SK-N-SH (cell line): ENCODE measurements around the gene TAS2R46. TPM values are rescaled to one million over a fixed set of nuclear protein-coding genes. Genes with fewer than 3 reads are reported as not detected.

Source experiments
- CTCF ChIA-PET: fragments of 300-600, 350-600 bp; formaldehyde crosslinking; extraction: SDS; loops from one replicate; lab custom pipeline; 2021; lab: Yijun Ruan, JAX
- POLR2A ChIA-PET: fragments of 350-600 bp; sonication (Branson Sonifier 250); formaldehyde crosslinking; extraction: SDS; loops from one replicate; lab custom pipeline; 2020; ENCODE audit warnings: antibody characterized with exemption, inconsistent platforms; lab: Yijun Ruan, JAX
- DNase-seq: peaks from one replicate; pipeline ENCODE4 v3.0.0; 2012
- H2AFZ ChIP-seq: fragments of 200-600 bp; sonication (generic); 2 replicates; pipeline ENCODE4 v1.8.1; 2016; ENCODE audit warnings: antibody characterized with exemption, mild to moderate bottlenecking, low read depth
- H3F3A ChIP-seq: fragments of 200-600 bp; sonication (generic); replicated peaks from 2 replicates; pipeline ENCODE3; 2016; ENCODE audit warnings: antibody characterized with exemption, mild to moderate bottlenecking; ENCODE audit not compliant: insufficient read depth
- H3K27ac ChIP-seq, 2 experiments: fragments of 200-500 bp in 1 of 2; fragments of 200-600 bp in 1 of 2; sonication (Bioruptor generic) in 1 of 2; sonication (generic), shearing (Covaris generic) in 1 of 2; 2 replicates each; pipeline versions ENCODE4 v1.5.1 to v1.6.1; 2014 to 2016; ENCODE audit warnings: low read depth in 2 of 2, inconsistent platforms in 1 of 2, low read length in 1 of 2, mild to moderate bottlenecking in 1 of 2, mixed read lengths in 1 of 2
- H3K27me3 ChIP-seq: fragments of 200-600 bp; sonication (generic), shearing (Covaris generic); 2 replicates; pipeline ENCODE4 v1.6.1; 2016; ENCODE audit warnings: mixed run types; ENCODE audit not compliant: insufficient read depth
- H3K36me3 ChIP-seq, 2 experiments: fragments of 200-500 bp in 1 of 2; fragments of 200-600 bp in 1 of 2; sonication (Bioruptor generic) in 1 of 2; sonication (generic) in 1 of 2; replicated peaks in 1 of 2; 2 replicates each; pipeline versions ENCODE3 to v1.5.1; 2014 to 2016; ENCODE audit warnings: low read length in 1 of 2, mild to moderate bottlenecking in 1 of 2; ENCODE audit not compliant: insufficient read depth in 2 of 2, control insufficient read depth in 1 of 2
- H3K4me1 ChIP-seq, 2 experiments: fragments of 200-500 bp in 1 of 2; fragments of 200-600 bp in 1 of 2; sonication (Bioruptor generic) in 1 of 2; sonication (generic), shearing (Covaris generic) in 1 of 2; 2 replicates each; pipeline versions ENCODE4 v1.5.1 to v1.6.1; 2014 to 2016; ENCODE audit warnings: low read depth in 1 of 2, low read length in 1 of 2, mixed run types in 1 of 2; ENCODE audit not compliant: insufficient read depth in 2 of 2, control insufficient read depth in 1 of 2
- H3K4me2 ChIP-seq: fragments of 200-600 bp; sonication (generic), shearing (Covaris generic); 2 replicates; pipeline ENCODE4 v1.6.1; 2017; ENCODE audit warnings: mixed run types
- H3K4me3 ChIP-seq, 2 experiments: fragments of 200-500 bp in 1 of 2; fragments of 200-600 bp in 1 of 2; sonication (Bioruptor generic) in 1 of 2; sonication (generic), shearing (Covaris generic) in 1 of 2; 2 replicates each; pipeline versions ENCODE4 v1.5.1 to v1.8.1; 2014 to 2016; ENCODE audit warnings: low read depth in 2 of 2, inconsistent platforms in 1 of 2, low read length in 1 of 2, mild to moderate bottlenecking in 1 of 2, mixed read lengths in 1 of 2, moderate library complexity in 1 of 2
- H3K79me2 ChIP-seq: fragments of 200-600 bp; sonication (generic); 2 replicates; pipeline ENCODE4 v1.8.1; 2017; ENCODE audit warnings: mild to moderate bottlenecking; ENCODE audit not compliant: insufficient read depth
- H3K9ac ChIP-seq: fragments of 200-600 bp; sonication (generic); 2 replicates; pipeline ENCODE4 v1.6.1; 2017; ENCODE audit warnings: mixed run types
- H3K9me2 ChIP-seq: fragments of 200-600 bp; sonication (generic); 2 replicates; pipeline ENCODE4 v1.6.1; 2017; ENCODE audit warnings: mixed run types
- H3K9me3 ChIP-seq: fragments of 200-600 bp; sonication (generic); 2 replicates; pipeline ENCODE4 v1.6.1; 2017; ENCODE audit warnings: mixed run types, mild to moderate bottlenecking, moderate library complexity
- H4K20me1 ChIP-seq: fragments of 200-600 bp; sonication (generic); 2 replicates; pipeline ENCODE4 v1.6.1; 2017; ENCODE audit warnings: mild to moderate bottlenecking, mixed run types; ENCODE audit not compliant: insufficient read depth
- CHD2 ChIP-seq: fragments of 150-350 bp; IDR thresholded peaks from 2 replicates; pipeline ENCODE4 v1.6.1; 2018; ENCODE audit warnings: low read length; ENCODE audit not compliant: partially characterized antibody
- ELF1 ChIP-seq: IDR thresholded peaks from 2 replicates; pipeline ENCODE4 v1.4.0; 2012
- EP300 ChIP-seq, 2 experiments: IDR thresholded peaks; 2 replicates each; pipeline versions ENCODE4 v1.4.0 to v1.6.1; 2012; ENCODE audit warnings: borderline replicate concordance in 1 of 2, low read depth in 1 of 2, low read length in 1 of 2
- EZH2phosphoT487 ChIP-seq: fragments of 200-600 bp; sonication (generic); IDR thresholded peaks from 2 replicates; pipeline ENCODE4 v1.6.1; 2017; ENCODE audit warnings: low read depth, mixed run types, mild to moderate bottlenecking, antibody characterized with exemption, moderate library complexity, borderline replicate concordance
- FOXJ3 ChIP-seq: sonication (generic); formaldehyde crosslinking; IDR thresholded peaks from 2 replicates; pipeline ENCODE4 v1.5.1; 2020; ENCODE audit warnings: mild to moderate bottlenecking, missing genetic modification reagents
- GATA2 ChIP-seq: sonication (generic); formaldehyde crosslinking; IDR thresholded peaks from 2 replicates; pipeline ENCODE4 v1.5.0; 2020; ENCODE audit warnings: mild to moderate bottlenecking, missing genetic modification reagents
- JUND ChIP-seq: IDR thresholded peaks from 2 replicates; pipeline ENCODE4 v1.4.0; 2012
- NRF1 ChIP-seq: IDR thresholded peaks from 2 replicates; pipeline ENCODE4 v1.6.1; 2012; ENCODE audit warnings: low read depth, mild to moderate bottlenecking, low read length
- RAD21 ChIP-seq: IDR thresholded peaks from 2 replicates; pipeline ENCODE4 v1.6.1; 2012; ENCODE audit warnings: mild to moderate bottlenecking, low read length
- RXRA ChIP-seq: IDR thresholded peaks from 2 replicates; pipeline ENCODE4 v1.4.0; 2012; ENCODE audit warnings: low read depth, mild to moderate bottlenecking, borderline replicate concordance
- SIN3A ChIP-seq: IDR thresholded peaks from 2 replicates; pipeline ENCODE4 v1.6.1; 2012; ENCODE audit warnings: low read depth, mild to moderate bottlenecking, low read length, moderate library complexity, borderline replicate concordance
- SMC3 ChIP-seq: IDR thresholded peaks from 2 replicates; pipeline ENCODE4 v1.6.1; 2012; ENCODE audit warnings: low read depth, low read length, improper control_type of control experiment
- TEAD4 ChIP-seq: IDR thresholded peaks from 2 replicates; pipeline ENCODE4 v1.4.0; 2012; ENCODE audit warnings: mild to moderate bottlenecking, borderline replicate concordance; ENCODE audit not compliant: insufficient read depth
- YY1 ChIP-seq: IDR thresholded peaks from 2 replicates; pipeline ENCODE4 v1.4.0; 2012; ENCODE audit warnings: low read depth, mild to moderate bottlenecking
- WGBS: methylation state at CpG from one replicate; pipeline ENCODE4 v1.1.6; 2017; ENCODE audit warnings: low lambda C conversion rate; 5-methylcytosine and 5-hydroxymethylcytosine counted together
- polyA plus RNA-seq, 3 experiments: library from polyadenylated mRNA; depleted of rRNA; stranded (reverse); fragments of >200 nt; gene quantifications; 2 replicates each; pipeline ENCODE4 v1.2.3, GENCODE V29; 2012
- TF ChIP-seq, protein P1 (sequence below): IDR thresholded peaks from 2 replicates; pipeline ENCODE4 v1.6.1; 2012; ENCODE audit warnings: mild to moderate bottlenecking, low read depth, low read length, moderate library complexity

The TAS2R46 gene
- polyA plus RNA-seq, 1 of the 3 experiments (the other 2 are of a cell fraction): 0.07 TPM

DNA sequence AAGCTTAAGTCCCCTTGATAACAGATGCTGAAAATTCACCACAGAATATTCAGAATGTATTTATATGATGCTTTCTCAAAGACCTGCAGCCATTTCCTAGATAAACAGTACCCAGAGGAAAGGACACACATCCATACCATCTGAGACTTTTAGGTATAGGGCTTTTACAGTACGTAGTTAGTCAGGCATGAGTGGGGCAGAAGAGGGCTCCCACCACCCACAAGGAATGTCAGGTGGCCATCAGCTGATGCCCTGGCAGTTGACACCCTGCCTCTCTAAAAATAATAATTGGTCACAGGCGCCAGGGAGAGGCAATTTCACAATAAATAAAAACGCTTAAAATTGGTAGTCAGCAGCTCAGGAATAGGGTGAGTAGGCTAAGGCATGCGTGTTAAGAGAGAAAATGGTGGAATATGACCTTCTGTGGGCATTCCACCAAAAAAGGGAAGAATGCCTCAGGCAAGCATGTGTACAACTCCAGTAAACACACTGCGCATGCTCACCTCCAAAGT, 7.8 kb upstream of the TAS2R46 start:
- H3K9ac ChIP-seq: no peak overlapping the region
- H3K27ac ChIP-seq: no peak overlapping the region
- H2AFZ ChIP-seq: no peak overlapping the region
- no peaks in the 10 kb centered on the region for H4K20me1 ChIP-seq
- no peaks in the 10 kb centered on the region for H3K27me3 ChIP-seq
- CTCF ChIA-PET: no interaction called here
- no peak overlapping the region for H3K4me2 ChIP-seq
- WGBS: 75% methylated on average over 5 of the region's 5 CpGs
- TF ChIP-seq ELF1: no peak
- no peaks in the 10 kb centered on the region for H3K36me3 ChIP-seq
- H3K79me2 ChIP-seq: 0 out of 2 replicates have a peak, but pooled peaks cover 3% of the 10 kb centered on the region
- H3K4me1 ChIP-seq: no peaks in the 10 kb centered on the region
- H3F3A ChIP-seq: no peaks in the 10 kb centered on the region
- no peak overlapping the region for H3K4me3 ChIP-seq
- POLR2A ChIA-PET: no interaction called here
- H3K9me2 ChIP-seq: no peaks in the 10 kb centered on the region
- no peak for DNase-seq
- H3K9me3 ChIP-seq: no peaks in the 10 kb centered on the region

DNA sequence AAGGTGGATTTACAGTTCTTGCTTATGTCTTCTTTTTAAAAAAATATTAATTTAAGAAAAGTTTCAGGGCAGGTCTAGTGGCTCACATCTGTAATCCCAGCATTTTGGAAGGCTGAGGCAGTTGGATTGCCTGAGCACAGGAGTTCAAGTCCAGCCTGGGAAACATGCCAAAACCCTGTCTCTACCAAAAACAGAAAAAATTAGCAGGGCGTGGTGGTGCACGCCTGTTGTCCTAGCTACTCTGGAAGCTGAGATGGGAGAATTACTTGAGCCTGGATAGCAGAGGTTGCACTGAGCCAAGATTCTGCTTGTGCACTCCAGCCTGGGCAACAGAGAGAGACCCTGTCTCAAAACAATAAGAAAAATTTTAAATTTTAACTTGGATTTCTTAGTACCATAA, 5.4 kb upstream of the TAS2R46 start:
- TF ChIP-seq CHD2 (no peak), TEAD4 (no peak), SIN3A (no peak), GATA2 (no peak), JUND (no peak), NRF1 (no peak), YY1 (no peak), FOXJ3 (CRISPR knock-in tag) (no peak), EZH2phosphoT487 (no peak), RXRA (no peak), SMC3 (no peak), RAD21 (no peak), EP300 (IDR thresholded peaks at IDR 0.05; ENCODE audit: borderline replicate concordance in 1 of 2, low read depth in 1 of 2, low read length in 1 of 2) (no peak)
- TF ChIP-seq, protein P1, sequence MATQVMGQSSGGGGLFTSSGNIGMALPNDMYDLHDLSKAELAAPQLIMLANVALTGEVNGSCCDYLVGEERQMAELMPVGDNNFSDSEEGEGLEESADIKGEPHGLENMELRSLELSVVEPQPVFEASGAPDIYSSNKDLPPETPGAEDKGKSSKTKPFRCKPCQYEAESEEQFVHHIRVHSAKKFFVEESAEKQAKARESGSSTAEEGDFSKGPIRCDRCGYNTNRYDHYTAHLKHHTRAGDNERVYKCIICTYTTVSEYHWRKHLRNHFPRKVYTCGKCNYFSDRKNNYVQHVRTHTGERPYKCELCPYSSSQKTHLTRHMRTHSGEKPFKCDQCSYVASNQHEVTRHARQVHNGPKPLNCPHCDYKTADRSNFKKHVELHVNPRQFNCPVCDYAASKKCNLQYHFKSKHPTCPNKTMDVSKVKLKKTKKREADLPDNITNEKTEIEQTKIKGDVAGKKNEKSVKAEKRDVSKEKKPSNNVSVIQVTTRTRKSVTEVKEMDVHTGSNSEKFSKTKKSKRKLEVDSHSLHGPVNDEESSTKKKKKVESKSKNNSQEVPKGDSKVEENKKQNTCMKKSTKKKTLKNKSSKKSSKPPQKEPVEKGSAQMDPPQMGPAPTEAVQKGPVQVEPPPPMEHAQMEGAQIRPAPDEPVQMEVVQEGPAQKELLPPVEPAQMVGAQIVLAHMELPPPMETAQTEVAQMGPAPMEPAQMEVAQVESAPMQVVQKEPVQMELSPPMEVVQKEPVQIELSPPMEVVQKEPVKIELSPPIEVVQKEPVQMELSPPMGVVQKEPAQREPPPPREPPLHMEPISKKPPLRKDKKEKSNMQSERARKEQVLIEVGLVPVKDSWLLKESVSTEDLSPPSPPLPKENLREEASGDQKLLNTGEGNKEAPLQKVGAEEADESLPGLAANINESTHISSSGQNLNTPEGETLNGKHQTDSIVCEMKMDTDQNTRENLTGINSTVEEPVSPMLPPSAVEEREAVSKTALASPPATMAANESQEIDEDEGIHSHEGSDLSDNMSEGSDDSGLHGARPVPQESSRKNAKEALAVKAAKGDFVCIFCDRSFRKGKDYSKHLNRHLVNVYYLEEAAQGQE: no peak
- Histone ChIP-seq H3K9ac (no peak overlapping the region), H4K20me1 (peaks cover 10% of the 10 kb centered on the region; the same call in 1 of the 2 replicates), H3K79me2 (peaks cover 17% of the 10 kb centered on the region; the same call in 1 of the 2 replicates), H3K27me3 (no peaks in the 10 kb centered on the region), H3K9me2 (no peaks in the 10 kb centered on the region), H3F3A (no peaks in the 10 kb centered on the region), H3K4me2 (no peak overlapping the region), H3K4me1 (no peaks in the 10 kb centered on the region), H3K4me3 (no peak overlapping the region), H2AFZ (no peak overlapping the region), H3K9me3 (no peaks in the 10 kb centered on the region), H3K36me3 (peaks cover 2 to 4% of the 10 kb centered on the region in 2 experiments), H3K27ac (no peak overlapping the region)
- POLR2A ChIA-PET: no interaction called here
- DNase-seq: no peak
- WGBS: 50% methylated on average over 2 of the region's 2 CpGs
- CTCF ChIA-PET: no interaction called here
